ENCODE results near the gene PROM2.

DNA sequence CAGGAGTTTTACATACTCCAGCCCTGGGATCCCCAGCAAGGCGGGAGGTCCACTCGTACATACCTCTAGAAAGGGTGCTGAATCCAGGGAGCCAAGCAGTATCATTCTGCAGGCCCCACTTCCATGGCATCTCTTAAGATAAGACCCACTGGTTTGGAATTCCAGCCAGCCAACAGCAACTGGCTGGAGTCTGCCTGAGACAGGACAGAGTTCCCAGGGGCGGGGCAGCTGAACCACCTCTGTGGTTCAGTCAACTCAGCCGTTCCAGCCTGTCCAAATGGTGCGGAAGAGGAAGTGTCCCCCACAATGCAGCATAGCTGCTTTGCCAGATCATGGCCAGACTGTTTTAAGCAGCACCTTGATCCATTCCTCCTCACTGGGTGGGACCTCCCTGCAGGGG, 33.7 kb upstream of the PROM2 start:
- TF ChIP-seq, protein P1, sequence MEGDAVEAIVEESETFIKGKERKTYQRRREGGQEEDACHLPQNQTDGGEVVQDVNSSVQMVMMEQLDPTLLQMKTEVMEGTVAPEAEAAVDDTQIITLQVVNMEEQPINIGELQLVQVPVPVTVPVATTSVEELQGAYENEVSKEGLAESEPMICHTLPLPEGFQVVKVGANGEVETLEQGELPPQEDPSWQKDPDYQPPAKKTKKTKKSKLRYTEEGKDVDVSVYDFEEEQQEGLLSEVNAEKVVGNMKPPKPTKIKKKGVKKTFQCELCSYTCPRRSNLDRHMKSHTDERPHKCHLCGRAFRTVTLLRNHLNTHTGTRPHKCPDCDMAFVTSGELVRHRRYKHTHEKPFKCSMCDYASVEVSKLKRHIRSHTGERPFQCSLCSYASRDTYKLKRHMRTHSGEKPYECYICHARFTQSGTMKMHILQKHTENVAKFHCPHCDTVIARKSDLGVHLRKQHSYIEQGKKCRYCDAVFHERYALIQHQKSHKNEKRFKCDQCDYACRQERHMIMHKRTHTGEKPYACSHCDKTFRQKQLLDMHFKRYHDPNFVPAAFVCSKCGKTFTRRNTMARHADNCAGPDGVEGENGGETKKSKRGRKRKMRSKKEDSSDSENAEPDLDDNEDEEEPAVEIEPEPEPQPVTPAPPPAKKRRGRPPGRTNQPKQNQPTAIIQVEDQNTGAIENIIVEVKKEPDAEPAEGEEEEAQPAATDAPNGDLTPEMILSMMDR (IDR thresholded peaks at IDR 0.05), result no peak
- TF ChIP-seq POLR2A (IDR thresholded peaks at IDR 0.05) (no peak), EP300 (IDR thresholded peaks at IDR 0.05) (no peak), POLR2AphosphoS5 (IDR thresholded peaks at IDR 0.05) (no peak)
